ENCODE data around the gene VTI1A. TPM values are rescaled to one million over a fixed set of nuclear protein-coding genes. Genes with fewer than 3 reads are reported as not detected.

The VTI1A gene
- total and polyA plus RNA-seq, 2 of the 8 experiments (the other 6 are each of a cell fraction or from before 2014, with no cell fraction given): 6.0 to 20.0 TPM

GRCh38 chr10:112711366-112711765, 264.4 kb downstream of the VTI1A start (continued):
- TF ChIP-seq RNF2 (IDR thresholded peaks at IDR 0.05; ENCODE audit: borderline replicate concordance, low read depth, low read length, missing control alignments, poor library complexity, severe bottlenecking) (no peak), TEAD4 (IDR thresholded peaks at IDR 0.05; ENCODE audit: low read depth, low read length) (no peak), SUZ12 (IDR thresholded peaks at IDR 0.05; ENCODE audit: low read length) (no peak), FOSL1 (IDR thresholded peaks at IDR 0.05; ENCODE audit: insufficient read depth, low read depth, low read length) (no peak), CEBPB (IDR thresholded peaks at IDR 0.05; ENCODE audit: low read depth, low read length) (no peak), KDM5A (IDR thresholded peaks at IDR 0.05; ENCODE audit: low read length) (no peak)
- TF ChIP-seq, protein P1, sequence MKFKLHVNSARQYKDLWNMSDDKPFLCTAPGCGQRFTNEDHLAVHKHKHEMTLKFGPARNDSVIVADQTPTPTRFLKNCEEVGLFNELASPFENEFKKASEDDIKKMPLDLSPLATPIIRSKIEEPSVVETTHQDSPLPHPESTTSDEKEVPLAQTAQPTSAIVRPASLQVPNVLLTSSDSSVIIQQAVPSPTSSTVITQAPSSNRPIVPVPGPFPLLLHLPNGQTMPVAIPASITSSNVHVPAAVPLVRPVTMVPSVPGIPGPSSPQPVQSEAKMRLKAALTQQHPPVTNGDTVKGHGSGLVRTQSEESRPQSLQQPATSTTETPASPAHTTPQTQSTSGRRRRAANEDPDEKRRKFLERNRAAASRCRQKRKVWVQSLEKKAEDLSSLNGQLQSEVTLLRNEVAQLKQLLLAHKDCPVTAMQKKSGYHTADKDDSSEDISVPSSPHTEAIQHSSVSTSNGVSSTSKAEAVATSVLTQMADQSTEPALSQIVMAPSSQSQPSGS (IDR thresholded peaks at IDR 0.05; ENCODE audit: low read length): no peak
